Ramos (cell line): ENCODE results near the gene MRPL33.

Source experiments
- in situ Hi-C: fragments of 300-500 bp; cut with MboI; formaldehyde crosslinking; loops from one replicate; pipeline ENCODE4 v1.14.3; 2022; ENCODE audit warnings: low sequenced_read_pairs; ENCODE audit not compliant: unreplicated experiment

The MRPL33 gene

GRCh38 chr2:27771548-27772335 lies at the start of gene MRPL33:
TSS of gene MRPL33 (plus strand) at chr2:27771719. CDS start at chr2:27771778, 59 bp downstream.
- in situ Hi-C loops = loop anchor here (25.0 kb wide), 1 partner anchor 666 kb away; no protein-coding TSS in a partner anchor

DNA sequence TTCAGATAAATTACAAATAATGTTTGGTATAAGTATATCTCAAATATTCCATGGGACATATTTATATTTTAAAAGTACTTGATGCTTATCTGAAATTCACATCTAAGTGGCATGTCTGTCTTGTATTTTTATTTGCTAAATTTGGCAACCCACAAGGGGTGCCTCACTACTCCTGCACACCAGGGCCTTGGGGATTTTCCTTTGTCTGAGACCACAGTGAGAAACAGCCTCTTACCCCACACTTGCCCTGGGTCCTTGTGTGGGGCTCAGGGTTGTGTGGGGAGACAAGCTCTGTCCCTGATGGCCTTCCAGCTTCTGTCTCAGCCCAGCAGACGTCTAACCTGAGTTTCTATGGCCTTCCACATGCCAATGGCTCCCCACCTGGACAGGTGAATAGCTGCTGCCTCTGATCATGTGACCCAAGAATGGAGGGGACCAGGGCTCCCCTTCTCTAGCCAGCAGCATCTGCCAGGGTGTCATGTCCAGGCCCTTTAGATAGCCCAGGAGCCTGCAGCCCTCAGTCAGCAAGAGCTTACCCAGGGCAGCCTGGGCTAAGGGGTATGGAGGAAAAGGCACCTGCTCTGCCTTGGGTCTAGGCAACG lies 49.5 kb upstream of the MRPL33 start:
- in situ Hi-C loops = no loop called here

DNA sequence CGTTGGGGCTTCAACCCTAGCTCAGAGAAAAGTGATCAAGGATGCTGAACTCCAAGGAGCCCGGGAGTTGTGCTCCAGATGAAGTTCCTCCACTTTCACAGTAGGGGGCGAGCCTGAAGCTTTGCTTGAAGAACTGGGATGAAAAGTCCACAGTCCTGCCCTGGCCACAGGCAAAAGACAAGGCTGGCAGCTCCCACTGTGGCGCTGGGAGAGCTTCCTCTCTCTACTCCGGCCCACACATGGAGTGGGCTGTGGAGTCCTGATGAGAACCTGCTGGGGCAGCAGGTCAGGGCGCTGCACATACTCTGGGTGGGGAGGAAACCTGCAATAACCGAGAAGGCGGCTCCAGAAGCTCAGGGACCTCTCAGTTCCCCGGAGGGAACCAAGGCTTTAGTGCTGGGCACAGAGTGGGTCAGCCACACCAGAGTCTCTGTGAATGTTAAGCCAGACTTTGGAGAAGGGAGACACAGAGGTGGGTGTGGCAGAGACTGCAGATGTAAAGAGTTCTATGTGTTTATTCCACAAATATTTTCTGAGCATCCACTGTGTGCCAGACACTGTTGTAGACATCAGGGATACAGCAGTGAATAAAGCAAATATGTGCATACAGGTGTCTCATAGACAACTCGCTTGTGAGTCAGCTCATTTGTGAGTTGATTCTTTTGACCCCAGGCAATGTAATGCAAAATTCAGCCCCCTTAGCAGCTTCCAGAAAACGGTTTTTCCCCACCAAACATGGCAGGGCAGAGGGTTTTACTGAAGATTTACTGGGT lies 48.0 kb upstream of the MRPL33 start:
- in situ Hi-C loops = no loop called here

DNA sequence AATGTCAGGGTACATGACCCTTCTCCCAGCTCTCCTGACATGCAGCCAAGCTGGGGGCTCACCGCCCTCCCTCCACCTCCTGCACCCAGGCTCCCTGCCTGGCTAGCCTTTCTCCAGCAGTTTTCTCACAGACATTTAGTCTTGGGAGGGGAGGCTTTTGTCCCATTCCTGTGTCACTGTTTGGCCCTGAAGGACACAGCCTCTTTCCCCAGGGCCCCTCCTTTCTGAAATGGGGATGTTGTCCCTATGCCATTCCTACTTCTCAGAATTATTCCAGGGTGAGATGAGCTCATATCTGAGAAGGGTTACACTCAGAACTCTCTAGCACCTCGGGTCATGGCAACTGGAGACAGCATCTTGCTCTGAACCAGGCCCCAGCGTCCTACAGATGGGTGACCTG lies 47.3 kb upstream of the MRPL33 start:
- in situ Hi-C loops = no loop called here

DNA sequence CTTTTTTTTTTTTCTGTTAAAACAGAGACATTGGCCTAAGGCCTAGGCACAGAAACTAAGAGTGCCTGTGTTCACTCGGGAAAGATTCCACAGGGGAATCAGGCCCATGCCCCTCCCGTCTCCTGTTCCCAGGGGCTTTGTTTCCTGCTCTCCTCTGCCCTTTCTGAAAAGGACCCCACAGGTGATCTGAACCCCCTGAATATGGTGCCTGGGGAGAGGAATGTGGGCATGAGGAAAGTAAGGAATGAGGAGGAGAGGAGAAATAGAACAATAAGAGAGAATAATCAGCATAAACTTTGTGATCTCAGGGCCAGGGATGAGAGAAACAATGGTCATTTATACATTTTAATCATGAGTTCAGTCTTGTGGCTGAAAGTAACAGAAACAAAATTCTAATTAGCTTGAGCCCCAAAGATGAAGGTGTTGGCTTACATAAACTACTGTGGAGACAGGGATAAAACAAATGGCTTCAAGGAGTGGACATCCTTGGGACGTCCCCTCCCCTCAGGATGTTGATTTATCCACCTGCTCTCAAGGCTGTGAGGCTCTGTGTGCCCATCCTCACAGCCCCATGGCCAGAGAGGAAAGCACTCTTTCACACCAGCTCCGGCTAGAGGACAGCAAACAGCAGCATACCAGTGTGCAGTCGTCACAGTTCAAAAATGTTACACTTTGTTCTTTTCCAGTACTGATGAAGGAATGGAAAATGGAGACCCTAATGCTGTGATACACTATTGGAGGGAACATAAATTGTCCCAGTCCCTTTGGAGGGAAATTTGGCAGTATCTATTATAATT lies 46.4 kb upstream of the MRPL33 start:
- in situ Hi-C loops = no loop called here

- in situ Hi-C loops = no loop called here
These were observed 44.3 kb upstream of the MRPL33 start for GRCh38 chr2:27727257-27727656.

DNA sequence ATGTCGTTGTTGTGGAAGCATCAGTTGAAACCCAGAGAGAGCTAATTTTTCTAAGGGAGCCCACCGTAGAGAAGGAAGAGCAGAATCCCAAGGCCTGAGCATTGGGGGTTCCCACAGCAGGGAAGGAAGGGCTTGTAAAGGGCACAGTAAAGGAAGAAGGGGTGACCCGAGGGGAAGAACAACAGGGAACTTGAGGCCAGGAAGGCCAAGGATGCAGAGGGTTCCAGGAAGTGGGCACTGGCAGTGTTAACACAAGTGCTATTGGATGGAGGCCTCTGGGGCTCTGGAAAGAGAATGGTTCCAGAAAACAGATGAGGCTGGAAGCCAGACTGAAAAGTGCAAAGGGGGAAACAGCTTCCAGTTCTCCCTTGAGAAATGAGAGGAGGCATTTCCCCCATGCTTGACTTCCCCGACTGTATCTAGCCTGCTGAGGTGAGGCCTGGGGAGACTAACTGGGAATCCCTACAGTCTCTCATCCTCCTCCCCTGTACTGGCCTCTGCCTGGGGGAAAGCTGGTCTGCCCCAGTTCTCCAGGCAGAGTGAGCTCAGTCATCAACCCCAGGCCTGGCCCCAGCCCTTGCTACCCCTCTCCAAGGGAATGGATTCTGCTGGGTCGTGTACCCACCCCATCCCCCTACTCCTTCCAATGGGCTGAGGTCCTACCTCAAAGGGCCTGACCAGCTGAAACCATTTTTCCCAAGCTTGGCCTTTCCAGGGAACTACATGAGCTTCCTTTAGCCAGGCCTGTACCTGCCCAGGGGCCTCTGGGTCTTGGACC lies 43.2 kb upstream of the MRPL33 start:
- in situ Hi-C loops = no loop called here

DNA sequence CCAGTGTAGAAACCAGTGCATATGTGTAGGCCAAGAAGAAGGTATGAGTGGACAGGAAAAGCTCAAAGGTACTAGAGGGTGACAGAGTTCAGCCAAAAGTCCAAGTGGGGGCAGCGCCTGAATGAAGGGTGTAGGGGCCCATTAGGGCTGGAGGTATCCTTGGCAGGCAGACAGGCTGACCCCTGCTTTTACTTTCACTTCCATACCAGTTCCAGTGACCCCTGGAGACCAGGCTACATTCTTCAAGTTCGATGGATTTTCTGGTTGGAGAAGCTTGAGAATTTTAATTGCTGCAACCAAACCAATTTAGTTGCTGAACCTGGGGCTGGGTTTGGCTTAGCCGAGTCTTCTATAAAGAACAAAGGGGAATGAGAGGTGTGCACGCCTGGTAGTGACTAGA lies 42.3 kb upstream of the MRPL33 start:
- in situ Hi-C loops = no loop called here

GRCh38 chr2:27729614-27730013 lies 41.9 kb upstream of the MRPL33 start:
- in situ Hi-C loops = no loop called here

- in situ Hi-C loops = no loop called here
These were observed 41.3 kb upstream of the MRPL33 start for GRCh38 chr2:27730261-27730662.

DNA sequence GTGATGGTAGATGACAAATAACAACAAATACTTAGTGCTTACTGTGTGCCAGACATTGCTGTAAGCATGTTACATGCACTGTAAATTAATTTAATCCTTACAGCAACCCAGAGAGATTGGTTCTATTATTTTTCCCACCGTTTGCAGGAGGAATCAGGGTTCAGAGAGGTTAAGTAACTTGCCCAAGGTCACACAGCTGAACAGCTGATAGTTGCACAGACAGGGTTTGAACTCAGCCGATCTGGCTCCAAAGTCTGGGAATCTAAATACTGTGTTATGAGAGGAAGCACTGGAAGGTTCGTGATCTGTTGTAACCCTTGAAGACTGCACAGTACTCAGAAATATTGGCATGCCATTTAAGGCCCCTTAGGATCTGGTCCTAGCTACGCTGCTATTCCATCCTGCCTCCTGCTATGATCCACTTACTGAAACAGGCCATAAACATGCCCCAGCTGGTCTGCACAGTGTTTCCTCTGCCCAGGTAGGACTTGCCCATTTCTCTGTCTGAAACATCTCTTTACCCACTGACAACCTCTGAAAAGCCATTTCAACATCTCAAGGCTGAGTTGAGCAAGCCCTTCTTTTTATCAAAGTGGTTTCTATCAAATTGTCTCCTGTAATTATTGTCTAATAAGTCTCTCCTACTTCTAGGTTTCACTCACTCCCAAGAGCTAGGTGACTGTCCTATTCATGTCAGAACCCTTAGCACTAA lies 40.4 kb upstream of the MRPL33 start:
- in situ Hi-C loops = no loop called here

- in situ Hi-C loops = no loop called here
These were observed 37.2 kb upstream of the MRPL33 start for GRCh38 chr2:27734305-27734704.

GRCh38 chr2:27735263-27735904 lies 36.1 kb upstream of the MRPL33 start:
- in situ Hi-C loops = no loop called here

DNA sequence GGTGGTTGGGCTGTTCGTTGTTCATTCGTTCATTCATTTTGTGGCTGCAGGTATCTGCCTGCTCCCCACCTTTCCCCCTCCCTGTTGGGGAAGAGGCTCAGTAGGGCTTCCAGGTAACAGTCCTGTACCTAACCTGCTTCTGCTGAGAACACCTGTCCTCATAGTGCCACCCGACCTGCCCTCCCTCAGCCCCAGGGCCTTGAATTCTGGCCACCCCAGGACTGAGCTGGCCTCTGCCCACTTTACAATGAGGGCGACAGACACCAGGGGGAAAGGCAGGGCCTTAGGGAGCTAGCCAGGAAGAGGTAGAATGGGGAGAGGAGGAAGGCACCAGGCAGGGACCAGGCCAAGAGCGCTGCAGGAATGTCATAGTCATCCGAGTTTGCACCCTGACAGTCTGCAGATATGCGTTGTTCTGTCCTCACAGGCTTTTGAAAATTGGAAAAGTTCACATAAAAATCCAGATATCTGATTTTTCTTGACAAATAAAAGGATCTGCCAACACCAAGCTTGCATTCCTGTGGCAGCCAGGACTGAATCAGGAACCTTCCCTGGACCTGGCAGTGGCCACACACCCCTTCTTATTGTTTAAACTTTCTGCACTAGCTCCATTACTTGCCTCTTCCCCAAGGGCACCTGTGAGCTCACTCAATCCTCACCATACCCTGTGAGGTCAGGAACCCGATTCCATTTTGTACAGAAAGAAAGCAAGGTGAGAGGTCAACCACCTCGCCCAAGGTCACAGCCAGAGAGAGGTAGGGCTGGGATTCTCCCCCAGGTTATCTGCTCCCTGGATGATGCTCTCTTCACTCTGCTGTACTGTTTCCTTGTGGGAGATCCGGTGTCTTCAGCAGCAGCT lies 35.3 kb upstream of the MRPL33 start:
- in situ Hi-C loops = no loop called here

DNA sequence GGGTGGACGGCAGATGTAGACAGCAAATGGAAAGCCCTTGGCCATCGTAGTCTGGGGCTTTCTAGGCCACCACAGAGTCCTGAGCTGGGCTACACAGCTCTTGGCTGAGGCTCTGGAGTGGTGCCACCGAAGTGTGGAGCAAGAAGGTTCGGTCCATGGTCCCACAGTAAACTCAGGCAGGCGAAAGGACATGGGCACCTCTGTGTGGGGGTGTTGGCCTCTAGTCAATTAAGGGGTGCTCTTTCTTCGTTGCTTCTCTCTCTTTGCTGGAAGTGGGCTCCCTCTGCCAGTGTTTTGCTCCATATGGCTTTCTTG lies 34.7 kb upstream of the MRPL33 start:
- in situ Hi-C loops = no loop called here

DNA sequence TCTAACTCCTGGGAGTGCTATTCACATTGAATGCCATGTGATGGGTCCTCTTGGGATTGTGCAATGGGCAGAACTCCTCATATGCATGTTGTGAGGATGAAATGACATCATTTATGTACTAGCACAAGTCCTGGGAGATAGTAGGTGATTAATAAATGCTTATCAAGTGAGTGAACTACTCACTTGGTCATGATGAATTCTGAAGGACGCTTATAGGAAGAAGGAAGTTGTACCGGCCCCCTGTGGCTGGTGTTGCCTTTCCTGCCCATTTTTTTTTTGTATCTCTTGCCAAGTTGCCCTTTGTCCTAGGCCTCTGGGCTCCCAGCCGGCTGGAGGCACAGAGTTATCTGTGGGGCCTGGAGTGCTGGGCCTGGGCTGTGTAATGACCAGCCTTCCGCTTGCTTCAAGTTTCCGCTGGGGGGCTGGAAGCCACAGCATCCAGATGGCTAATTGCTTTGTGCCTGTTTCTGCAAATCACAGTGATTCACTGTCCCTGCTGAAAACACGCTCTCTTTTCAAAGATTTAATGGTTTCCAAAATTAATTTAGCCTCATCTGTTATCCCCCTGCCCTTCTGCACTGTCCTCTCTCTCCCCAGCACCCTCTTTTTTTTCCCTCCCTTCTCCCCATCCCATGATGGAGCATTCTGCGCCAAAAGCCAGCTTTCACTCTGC lies 33.7 kb upstream of the MRPL33 start:
- in situ Hi-C loops = no loop called here

DNA sequence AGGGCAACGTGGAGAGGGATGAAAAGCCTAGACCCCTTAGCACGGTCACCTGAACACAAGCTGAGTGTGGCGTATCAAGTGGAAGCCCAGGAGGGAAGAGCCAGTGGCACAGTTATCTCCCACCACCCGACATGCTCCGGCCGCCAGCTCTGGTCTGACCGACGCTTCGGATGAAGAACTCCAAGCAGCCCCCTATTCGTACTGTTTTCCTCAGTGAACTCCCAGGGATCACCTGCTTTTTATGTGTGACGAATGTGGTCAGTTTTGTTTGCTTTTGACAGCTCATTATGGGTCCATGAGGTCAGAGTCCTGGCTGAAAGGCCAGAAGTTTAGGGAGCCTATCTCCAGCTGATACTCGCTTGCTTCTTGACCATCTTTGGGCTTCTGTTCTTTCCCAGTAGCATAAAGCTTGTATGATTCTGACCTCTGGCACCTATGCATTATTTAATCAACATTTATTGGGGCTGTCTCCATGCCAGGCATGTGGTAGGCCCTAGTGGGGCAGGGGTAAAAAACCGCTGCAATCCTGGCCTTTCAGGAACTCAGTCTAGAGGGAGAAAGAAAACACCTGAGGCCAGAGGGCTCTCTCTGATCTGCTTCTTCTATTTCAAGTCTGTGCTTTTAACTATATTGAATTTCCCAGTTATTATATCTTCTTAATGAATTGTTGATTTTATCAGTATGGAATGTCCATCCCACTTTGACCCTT lies 33.0 kb upstream of the MRPL33 start:
- in situ Hi-C loops = no loop called here
